Raji (cell line): ENCODE data around the gene PATL1.

Experiments
- POLR2A ChIP-seq: IDR thresholded peaks from 2 replicates; pipeline ENCODE4 v1.6.1; 2011; ENCODE audit warnings: low read depth, low read length, control low read depth; ENCODE audit not compliant: insufficient read depth

Gene PATL1

DNA sequence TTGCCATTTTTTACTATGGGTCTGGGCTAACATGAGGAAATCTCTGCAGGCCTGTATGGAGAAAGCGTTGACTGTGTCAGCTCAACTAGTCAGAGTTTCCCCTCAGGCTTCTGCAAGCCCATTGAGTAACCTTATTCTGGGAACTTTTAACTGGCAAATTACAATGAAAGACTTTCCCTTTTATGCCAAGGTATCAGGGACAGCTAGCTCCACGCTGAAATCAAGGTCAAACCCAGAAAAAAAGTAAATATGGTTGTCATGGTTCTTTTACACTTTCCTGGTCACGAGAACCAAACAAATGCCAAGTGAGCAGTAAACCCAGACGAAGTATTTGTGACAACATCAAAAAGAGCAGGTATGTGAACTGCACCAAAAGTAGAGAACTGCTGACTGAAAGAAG lies 67.0 kb downstream of the PATL1 start:
- no peak for TF ChIP-seq POLR2A

DNA sequence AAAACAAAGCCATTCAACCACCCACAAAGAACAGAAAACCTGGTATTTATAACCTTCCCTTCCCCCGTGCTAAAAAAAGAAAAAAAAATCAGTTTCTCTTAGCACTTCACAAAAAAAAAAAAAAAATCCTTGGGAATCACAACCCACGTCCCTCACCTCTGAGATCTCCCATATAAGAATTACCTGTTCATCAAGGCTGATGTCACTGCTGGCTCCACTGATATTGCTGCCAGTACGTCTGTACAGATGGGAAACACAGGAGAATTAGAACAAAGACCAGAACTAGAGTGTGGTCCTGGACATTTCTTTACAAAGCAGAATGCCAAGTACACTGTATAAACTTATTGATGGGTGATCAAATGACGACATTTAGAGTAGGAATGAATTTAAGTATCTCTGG lies 68.2 kb downstream of the PATL1 start:
- no peak for TF ChIP-seq POLR2A

DNA sequence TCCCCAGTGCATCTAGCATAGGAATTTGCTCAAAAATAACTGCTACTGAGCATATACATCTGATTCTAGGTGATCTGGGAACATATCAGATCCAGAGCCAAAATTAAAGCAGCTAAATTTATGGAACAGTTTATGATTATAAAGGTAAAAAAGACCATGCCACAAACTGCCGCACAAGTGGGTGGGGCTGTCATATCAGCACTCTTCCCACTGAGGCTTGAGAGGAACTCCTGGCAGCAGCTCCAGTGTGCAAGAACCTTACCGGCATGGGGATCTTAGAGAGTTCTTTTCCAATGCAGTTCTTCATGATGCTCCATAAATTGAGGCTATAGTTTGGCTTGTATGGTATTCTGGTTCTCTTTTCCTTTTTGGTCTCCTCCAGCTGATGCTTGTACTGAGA lies 68.6 kb downstream of the PATL1 start:
- no peak for TF ChIP-seq POLR2A

GRCh38 chr11:59598961-59599360 lies 69.9 kb downstream of the PATL1 start:
- TF ChIP-seq POLR2A: no peak
